GM23338 (cell line): Measurements from ENCODE around the gene PCDHA10. TPM values are rescaled to one million over a fixed set of nuclear protein-coding genes. Genes with fewer than 3 reads are reported as not detected.

Experiments used
- ATAC-seq: fragments of 200-7000 bp; cut with Tn5 transposase; 3 replicates; pipeline ENCODE4 v1.9.1; 2020
- DNase-seq: peaks from one replicate; pipeline ENCODE4 v3.0.0-alpha.2; 2015; ENCODE audit warnings: low spot score
- H2AFZ ChIP-seq: fragments of 200-600 bp; sonication (generic); 2 replicates; pipeline ENCODE4 v1.8.0; 2016; ENCODE audit warnings: antibody characterized with exemption, mild to moderate bottlenecking, moderate library complexity
- H3F3A ChIP-seq: fragments of 200-600 bp; sonication (generic); replicated peaks from 2 replicates; pipeline ENCODE4 v1.8.0; 2017; ENCODE audit warnings: antibody characterized with exemption, mixed run types, low read depth
- H3K27ac ChIP-seq: fragments of 200-600 bp; sonication (generic); 2 replicates; pipeline ENCODE4 v1.6.1; 2016; ENCODE audit warnings: low read depth
- H3K27me3 ChIP-seq: fragments of 200-600 bp; sonication (generic); 2 replicates; pipeline ENCODE4 v1.8.0; 2016; ENCODE audit warnings: mild to moderate bottlenecking, mixed run types, moderate library complexity; ENCODE audit not compliant: insufficient read depth
- H3K36me3 ChIP-seq: fragments of 200-600 bp; sonication (generic); 2 replicates; pipeline ENCODE4 v1.8.0; 2016; ENCODE audit warnings: mild to moderate bottlenecking; ENCODE audit not compliant: insufficient read depth
- H3K4me1 ChIP-seq: fragments of 200-600 bp; sonication (generic); 2 replicates; pipeline ENCODE4 v1.8.0; 2016; ENCODE audit warnings: mild to moderate bottlenecking, moderate library complexity; ENCODE audit not compliant: insufficient read depth
- H3K4me2 ChIP-seq: fragments of 200-600 bp; sonication (generic); 2 replicates; pipeline ENCODE4 v1.7.1; 2017; ENCODE audit warnings: mixed run types
- H3K4me3 ChIP-seq: fragments of 200-600 bp; sonication (generic); 2 replicates; pipeline ENCODE4 v1.6.1; 2016; ENCODE audit warnings: mixed run types
- H3K79me2 ChIP-seq: fragments of 200-600 bp; sonication (generic); replicated peaks from 2 replicates; pipeline ENCODE4 v1.8.0; 2017; ENCODE audit warnings: mild to moderate bottlenecking; ENCODE audit not compliant: insufficient read depth
- H3K9me2 ChIP-seq: fragments of 200-600 bp; sonication (generic); 2 replicates; pipeline ENCODE4 v1.8.0; 2017; ENCODE audit not compliant: insufficient read depth
- H4K20me1 ChIP-seq: fragments of 200-600 bp; sonication (generic); replicated peaks from 2 replicates; pipeline ENCODE4 v1.8.0; 2017; ENCODE audit warnings: mild to moderate bottlenecking; ENCODE audit not compliant: insufficient read depth
- H3K27ac Mint-ChIP-seq: 2 replicates; pipeline ENCODE4 v1.8.0; 2020; ENCODE audit warnings: inconsistent platforms, mild to moderate bottlenecking, moderate library complexity, mixed read lengths
- H3K27me3 Mint-ChIP-seq: 3 replicates; pipeline ENCODE4 v1.8.0; 2022; ENCODE audit warnings: low read depth, mild to moderate bottlenecking, moderate library complexity, mixed read lengths, inconsistent platforms; ENCODE audit not compliant: insufficient read depth, poor library complexity
- H3K36me3 Mint-ChIP-seq: 3 replicates; pipeline ENCODE4 v1.8.0; 2021; ENCODE audit warnings: low read depth, mild to moderate bottlenecking, inconsistent platforms, moderate library complexity, mixed read lengths
- H3K4me1 Mint-ChIP-seq: 3 replicates; pipeline ENCODE4 v1.8.0; 2020; ENCODE audit warnings: mild to moderate bottlenecking, inconsistent platforms, mixed read lengths
- H3K4me3 Mint-ChIP-seq: 3 replicates; pipeline ENCODE4 v1.8.0; 2021; ENCODE audit warnings: moderate library complexity, mild to moderate bottlenecking, inconsistent platforms, mixed read lengths
- H3K9me3 Mint-ChIP-seq: 3 replicates; pipeline ENCODE4 v1.8.0; 2020; ENCODE audit warnings: moderate library complexity, mild to moderate bottlenecking, inconsistent platforms, mixed read lengths
- ZNF462 ChIP-seq: fragments of 250-450 bp; sonication (Bioruptor Pico); IDR thresholded peaks from 2 replicates; pipeline ENCODE4 v1.5.0; 2020; ENCODE audit warnings: mild to moderate bottlenecking, moderate library complexity
- polyA plus RNA-seq: library from polyadenylated mRNA; unstranded; fragments of >200 nt; fragmentation: Nextera tagmentation; extraction: Ambion mirVana; gene quantifications from 2 replicates; pipeline ENCODE4 v1.2.1, GENCODE V29; 2016
- total RNA-seq: library from RNA; depleted of rRNA; stranded (reverse); fragments of >200 nt; shearing (Covaris generic); gene quantifications from 2 replicates; pipeline ENCODE4 v1.2.3, GENCODE V29; 2014
- TF ChIP-seq, protein P1 (sequence below): IDR thresholded peaks from one replicate; pipeline ENCODE4 v1.6.1; 2018; ENCODE audit warnings: antibody characterized with exemption; ENCODE audit not compliant: unreplicated experiment

PCDHA10 gene
- total and polyA plus RNA-seq, 2 experiments from 2014 or later, result 3.9 to 11.6 TPM

DNA sequence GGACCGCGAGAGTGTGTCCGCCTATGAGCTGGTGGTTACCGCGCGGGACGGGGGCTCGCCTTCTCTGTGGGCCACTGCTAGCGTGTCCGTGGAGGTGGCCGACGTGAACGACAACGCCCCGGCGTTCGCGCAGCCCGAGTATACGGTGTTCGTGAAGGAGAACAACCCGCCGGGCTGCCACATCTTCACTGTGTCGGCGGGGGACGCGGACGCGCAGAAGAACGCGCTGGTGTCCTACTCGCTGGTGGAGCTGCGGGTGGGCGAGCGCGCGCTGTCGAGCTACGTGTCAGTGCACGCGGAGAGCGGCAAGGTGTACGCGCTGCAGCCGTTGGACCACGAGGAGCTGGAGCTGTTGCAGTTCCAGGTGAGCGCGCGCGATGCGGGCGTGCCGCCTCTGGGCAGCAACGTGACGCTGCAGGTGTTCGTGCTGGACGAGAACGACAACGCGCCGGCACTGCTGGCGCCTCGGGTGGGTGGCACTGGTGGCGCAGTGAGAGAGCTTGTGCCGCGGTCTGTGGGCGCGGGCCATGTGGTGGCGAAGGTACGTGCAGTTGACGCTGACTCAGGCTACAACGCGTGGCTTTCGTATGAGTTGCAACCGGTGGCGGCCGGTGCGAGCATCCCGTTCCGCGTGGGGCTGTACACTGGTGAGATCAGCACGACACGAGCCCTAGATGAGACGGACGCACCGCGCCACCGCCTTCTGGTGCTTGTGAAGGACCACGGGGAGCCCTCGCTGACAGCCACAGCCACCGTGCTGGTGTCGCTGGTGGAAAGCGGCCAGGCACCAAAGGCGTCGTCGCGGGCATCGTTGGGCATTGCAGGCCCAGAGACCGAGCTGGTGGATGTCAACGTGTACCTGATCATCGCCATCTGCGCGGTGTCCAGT is 19.8 kb upstream of the PCDHA10 start:
- H3K79me2 ChIP-seq, result no peaks in the 10 kb centered on the region
- peaks cover 10% of the 10 kb centered on the region for H3K9me3 Mint-ChIP-seq
- no peak overlapping the region for H3K4me3 Mint-ChIP-seq
- peaks cover 24% of the 10 kb centered on the region; the same call in 2 of the 3 replicates for H3K36me3 Mint-ChIP-seq
- no peaks in the 10 kb centered on the region for H3K9me2 ChIP-seq
- TF ChIP-seq, protein P1, sequence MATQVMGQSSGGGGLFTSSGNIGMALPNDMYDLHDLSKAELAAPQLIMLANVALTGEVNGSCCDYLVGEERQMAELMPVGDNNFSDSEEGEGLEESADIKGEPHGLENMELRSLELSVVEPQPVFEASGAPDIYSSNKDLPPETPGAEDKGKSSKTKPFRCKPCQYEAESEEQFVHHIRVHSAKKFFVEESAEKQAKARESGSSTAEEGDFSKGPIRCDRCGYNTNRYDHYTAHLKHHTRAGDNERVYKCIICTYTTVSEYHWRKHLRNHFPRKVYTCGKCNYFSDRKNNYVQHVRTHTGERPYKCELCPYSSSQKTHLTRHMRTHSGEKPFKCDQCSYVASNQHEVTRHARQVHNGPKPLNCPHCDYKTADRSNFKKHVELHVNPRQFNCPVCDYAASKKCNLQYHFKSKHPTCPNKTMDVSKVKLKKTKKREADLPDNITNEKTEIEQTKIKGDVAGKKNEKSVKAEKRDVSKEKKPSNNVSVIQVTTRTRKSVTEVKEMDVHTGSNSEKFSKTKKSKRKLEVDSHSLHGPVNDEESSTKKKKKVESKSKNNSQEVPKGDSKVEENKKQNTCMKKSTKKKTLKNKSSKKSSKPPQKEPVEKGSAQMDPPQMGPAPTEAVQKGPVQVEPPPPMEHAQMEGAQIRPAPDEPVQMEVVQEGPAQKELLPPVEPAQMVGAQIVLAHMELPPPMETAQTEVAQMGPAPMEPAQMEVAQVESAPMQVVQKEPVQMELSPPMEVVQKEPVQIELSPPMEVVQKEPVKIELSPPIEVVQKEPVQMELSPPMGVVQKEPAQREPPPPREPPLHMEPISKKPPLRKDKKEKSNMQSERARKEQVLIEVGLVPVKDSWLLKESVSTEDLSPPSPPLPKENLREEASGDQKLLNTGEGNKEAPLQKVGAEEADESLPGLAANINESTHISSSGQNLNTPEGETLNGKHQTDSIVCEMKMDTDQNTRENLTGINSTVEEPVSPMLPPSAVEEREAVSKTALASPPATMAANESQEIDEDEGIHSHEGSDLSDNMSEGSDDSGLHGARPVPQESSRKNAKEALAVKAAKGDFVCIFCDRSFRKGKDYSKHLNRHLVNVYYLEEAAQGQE, result no peak
- no peak for TF ChIP-seq ZNF462 (CRISPR knock-in tag)
- ATAC-seq (no peak), DNase-seq (no peak)
- H3K27ac ChIP-seq, result no peak overlapping the region
- no peak overlapping the region for H3K27ac Mint-ChIP-seq
- H3K4me2 ChIP-seq, result no peak overlapping the region
- H3K27me3 Mint-ChIP-seq, result peaks cover 2% of the 10 kb centered on the region
- peaks cover 4% of the 10 kb centered on the region; the same call in 1 of the 2 replicates for H3K36me3 ChIP-seq
- no peak overlapping the region for H3K4me3 ChIP-seq
- no peak overlapping the region for H2AFZ ChIP-seq
- no peaks in the 10 kb centered on the region for H3K27me3 ChIP-seq
- no peaks in the 10 kb centered on the region; the same call in 1 of the 2 replicates for H4K20me1 ChIP-seq
- H3K4me1 Mint-ChIP-seq, result no peaks in the 10 kb centered on the region
- no peaks in the 10 kb centered on the region for H3K4me1 ChIP-seq
- H3F3A ChIP-seq, result no peaks in the 10 kb centered on the region
